ENCODE data around the gene PNMA8B. TPM values are rescaled to one million over a fixed set of nuclear protein-coding genes. Genes with fewer than 3 reads are reported as not detected.
A peak's percentile ranks its signal among the peaks of the same experiment; 100 is the strongest.

PNMA8B gene
- total RNA-seq, 1 donor from 2014 or later, result under 0.01 TPM

- FAIRE-seq (no peak), DNase-seq (ENCODE audit: low read depth) (no peak)
- Histone ChIP-seq H3K4me3 (ENCODE audit: low read depth, low read length) (peak within 1 kb of the TSS; percentile 42), H3K27me3 (ENCODE audit: control insufficient read depth, insufficient read depth, low read length) (no peaks in the 10 kb centered on the region), H3K36me3 (ENCODE audit: control insufficient read depth, insufficient read depth, low read length) (no peaks in the 10 kb centered on the region)
- peak; percentile 12 for TF ChIP-seq CTCF (IDR thresholded peaks at IDR 0.05; ENCODE audit: insufficient read depth, low read length, severe bottlenecking)
These were observed 24.4 kb downstream of the PNMA8B start, which contains the start of gene PNMA8A for GRCh38 chr19:46471116-46471733. Gene PNMA8A (minus strand): TSS chr19:46471563. CDS start chr19:46471035, 528 bp downstream.

- FAIRE-seq (no peak), DNase-seq (ENCODE audit: low read depth) (no peak)
- H3K4me3 ChIP-seq (ENCODE audit: low read depth, low read length), result no peak overlapping the region
- H3K36me3 ChIP-seq (ENCODE audit: control insufficient read depth, insufficient read depth, low read length), result no peaks in the 10 kb centered on the region
- TF ChIP-seq CTCF (IDR thresholded peaks at IDR 0.05; ENCODE audit: insufficient read depth, low read length, severe bottlenecking), result no peak
- no peaks in the 10 kb centered on the region for H3K27me3 ChIP-seq (ENCODE audit: control insufficient read depth, insufficient read depth, low read length)
These were observed 25.3 kb downstream of the PNMA8B start for GRCh38 chr19:46470376-46470775.

GRCh38 chr19:46469541-46470185 is 26.0 kb downstream of the PNMA8B start:
- TF ChIP-seq CTCF (IDR thresholded peaks at IDR 0.05; ENCODE audit: insufficient read depth, low read length, severe bottlenecking), result no peak
- no peak for DNase-seq (ENCODE audit: low read depth)
- no peak for FAIRE-seq
- no peaks in the 10 kb centered on the region for H3K27me3 ChIP-seq (ENCODE audit: control insufficient read depth, insufficient read depth, low read length)
- H3K4me3 ChIP-seq (ENCODE audit: low read depth, low read length), result no peak overlapping the region
- H3K36me3 ChIP-seq (ENCODE audit: control insufficient read depth, insufficient read depth, low read length), result no peaks in the 10 kb centered on the region

- Histone ChIP-seq H3K27me3 (ENCODE audit: control insufficient read depth, insufficient read depth, low read length) (no peaks in the 10 kb centered on the region), H3K4me3 (ENCODE audit: low read depth, low read length) (no peak overlapping the region), H3K36me3 (ENCODE audit: control insufficient read depth, insufficient read depth, low read length) (no peaks in the 10 kb centered on the region)
- DNase-seq (ENCODE audit: low read depth), result peak; percentile 87
- TF ChIP-seq CTCF (IDR thresholded peaks at IDR 0.05; ENCODE audit: insufficient read depth, low read length, severe bottlenecking), result no peak
- FAIRE-seq, result no peak
These were observed 29.0 kb downstream of the PNMA8B start for GRCh38 chr19:46466536-46467196.

- no peaks in the 10 kb centered on the region for H3K36me3 ChIP-seq (ENCODE audit: control insufficient read depth, insufficient read depth, low read length)
- DNase-seq (ENCODE audit: low read depth) (no peak), FAIRE-seq (no peak)
- H3K4me3 ChIP-seq (ENCODE audit: low read depth, low read length), result no peak overlapping the region
- no peaks in the 10 kb centered on the region for H3K27me3 ChIP-seq (ENCODE audit: control insufficient read depth, insufficient read depth, low read length)
- TF ChIP-seq CTCF (IDR thresholded peaks at IDR 0.05; ENCODE audit: insufficient read depth, low read length, severe bottlenecking), result no peak
These were observed 32.2 kb downstream of the PNMA8B start for GRCh38 chr19:46463516-46463915.

All from bronchial epithelial cell (primary cell).